GM19467 (cell line): ENCODE results near the gene MGLL.

Experiments used
- ATAC-seq: cut with Tn5 transposase; IDR thresholded peaks from one replicate; pipeline ENCODE4 v1.9.1; 2021; ENCODE audit warnings: mild to moderate bottlenecking, moderate library complexity; ENCODE audit not compliant: unreplicated experiment

Gene MGLL

GRCh38 chr3:127814325-127814781, 8.0 kb downstream of the MGLL start:
- ATAC-seq: no peak

- ATAC-seq: no peak
Measured at GRCh38 chr3:127812151-127812550, 10.2 kb downstream of the MGLL start.

DNA sequence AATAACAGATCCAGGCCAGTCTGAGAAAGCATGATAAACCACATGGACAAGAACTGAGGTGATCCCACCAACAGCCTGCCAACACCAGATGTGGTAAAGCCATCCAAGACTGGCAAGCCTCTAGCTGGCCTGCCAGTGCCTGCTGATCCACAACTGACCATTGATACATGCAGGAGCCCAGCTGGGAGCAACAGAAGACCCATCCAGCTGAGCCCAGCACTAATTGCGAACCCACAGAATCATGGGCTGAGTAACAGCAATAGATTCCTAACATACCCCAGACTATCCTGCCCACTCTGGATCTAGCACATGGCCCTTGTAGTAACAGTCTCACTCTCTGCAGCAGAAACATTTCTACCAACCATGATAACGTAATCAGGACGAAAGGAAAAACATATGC, 10.6 kb downstream of the MGLL start:
- ATAC-seq: no peak

DNA sequence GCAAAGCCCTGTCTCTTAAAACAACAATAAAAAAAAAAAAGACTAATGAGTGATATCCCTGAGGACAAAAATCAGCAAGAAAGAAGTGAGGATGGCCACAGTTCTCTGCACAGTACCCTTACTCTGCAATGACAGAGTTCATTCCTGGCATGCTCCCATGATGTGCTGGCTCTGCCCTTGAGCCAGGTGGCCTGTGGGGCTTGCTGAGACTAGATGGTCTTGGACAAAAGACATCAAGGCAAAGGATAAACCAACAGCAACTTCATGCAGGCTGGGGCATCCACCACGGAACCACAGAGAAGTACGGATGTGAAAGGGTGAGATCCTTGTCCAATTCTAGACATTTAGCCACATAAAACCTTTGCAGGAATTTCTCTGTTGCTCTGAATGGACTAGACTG, 12.7 kb downstream of the MGLL start:
- ATAC-seq: no peak

GRCh38 chr3:127809211-127809610, 13.1 kb downstream of the MGLL start:
- no peak for ATAC-seq

DNA sequence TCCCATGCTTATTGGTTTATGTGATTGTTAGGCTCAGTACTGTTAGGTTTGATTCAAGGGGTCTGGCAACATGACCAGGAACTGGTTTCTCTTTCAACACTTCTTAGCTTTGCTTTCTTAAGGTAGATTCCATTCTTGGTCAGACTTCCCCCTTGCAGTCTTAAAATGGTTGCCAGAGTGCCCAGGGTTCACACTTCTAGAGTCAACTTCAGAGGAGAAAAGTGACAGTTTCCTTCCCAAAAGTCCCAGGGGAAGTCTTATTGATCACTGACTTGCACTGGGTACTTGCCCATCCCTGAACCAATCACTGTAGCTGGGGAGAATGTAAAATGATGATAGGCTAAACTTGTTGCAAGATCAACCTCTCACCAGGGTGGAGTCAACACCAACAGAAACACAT, 14.1 kb downstream of the MGLL start:
- no peak for ATAC-seq

- no peak for ATAC-seq
Measured at GRCh38 chr3:127805026-127805753, 17.1 kb downstream of the MGLL start.

- ATAC-seq: no peak
Measured at GRCh38 chr3:127804141-127804540, 18.2 kb downstream of the MGLL start.

- no peak for ATAC-seq
Measured at GRCh38 chr3:127803619-127804018, 18.7 kb downstream of the MGLL start.

- no peak for ATAC-seq
Measured at GRCh38 chr3:127802606-127803005, 19.7 kb downstream of the MGLL start.

DNA sequence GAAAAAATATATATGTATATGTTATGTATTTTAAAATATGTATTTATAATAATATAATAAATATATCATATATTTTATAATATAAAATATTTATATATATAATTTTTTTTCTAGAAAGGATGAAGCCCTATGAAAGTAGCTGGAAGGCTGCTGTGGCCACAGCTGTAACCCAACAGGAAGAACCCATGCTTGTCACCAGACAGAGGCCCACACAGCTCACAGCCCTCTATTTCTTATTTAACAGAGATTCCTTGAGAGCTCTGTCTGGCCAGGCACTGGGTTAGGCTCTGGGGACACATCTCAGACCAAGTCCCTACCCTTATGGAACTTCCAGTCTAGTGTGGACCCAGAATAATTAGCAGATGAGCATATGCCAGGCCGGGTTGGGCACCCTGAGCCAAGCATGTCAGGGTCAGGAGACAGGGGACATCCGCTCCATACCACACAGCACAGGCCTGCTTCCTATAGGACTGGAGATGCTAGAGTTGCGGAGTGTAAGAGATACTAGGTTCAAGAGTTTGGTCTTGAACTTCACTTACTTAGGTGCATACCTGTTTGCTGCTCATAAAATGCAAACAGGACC, 20.5 kb downstream of the MGLL start:
- ATAC-seq: no peak

- no peak for ATAC-seq
Measured at GRCh38 chr3:127800508-127800907, 21.8 kb downstream of the MGLL start.

DNA sequence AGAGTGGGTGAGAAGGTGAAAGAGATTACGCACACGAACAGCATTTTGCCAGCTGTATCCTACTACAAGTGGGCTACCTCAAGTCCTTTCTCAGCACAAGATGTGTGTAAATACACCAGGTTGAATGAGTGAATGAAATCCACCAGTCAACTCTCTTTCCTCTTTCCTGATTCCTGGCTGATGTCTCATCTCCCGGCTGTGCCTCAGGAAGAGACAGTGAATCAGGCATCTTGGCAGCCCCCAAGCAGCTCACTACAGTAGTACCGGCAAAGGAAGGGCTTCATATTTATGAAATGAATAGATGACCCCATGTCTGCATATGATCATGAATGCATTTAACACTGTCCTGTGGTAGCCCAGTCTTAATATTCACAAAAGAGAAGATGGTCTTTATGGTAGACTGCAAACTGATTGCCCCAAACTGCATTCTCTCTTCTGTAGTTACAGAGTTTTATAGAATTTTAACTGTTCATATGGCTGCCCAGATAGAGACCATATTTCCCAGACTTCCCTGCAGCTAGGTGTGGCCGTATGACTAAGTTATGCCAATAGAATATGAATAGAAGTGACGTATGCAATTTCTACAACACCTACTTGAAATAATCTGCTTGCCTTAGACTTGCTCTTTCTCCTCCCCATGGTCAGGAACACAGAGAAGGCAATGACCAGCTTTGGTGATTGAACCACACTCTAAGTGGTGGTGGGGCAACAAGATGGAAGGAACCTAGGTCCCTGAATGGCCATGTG, 22.7 kb downstream of the MGLL start:
- ATAC-seq: no peak

DNA sequence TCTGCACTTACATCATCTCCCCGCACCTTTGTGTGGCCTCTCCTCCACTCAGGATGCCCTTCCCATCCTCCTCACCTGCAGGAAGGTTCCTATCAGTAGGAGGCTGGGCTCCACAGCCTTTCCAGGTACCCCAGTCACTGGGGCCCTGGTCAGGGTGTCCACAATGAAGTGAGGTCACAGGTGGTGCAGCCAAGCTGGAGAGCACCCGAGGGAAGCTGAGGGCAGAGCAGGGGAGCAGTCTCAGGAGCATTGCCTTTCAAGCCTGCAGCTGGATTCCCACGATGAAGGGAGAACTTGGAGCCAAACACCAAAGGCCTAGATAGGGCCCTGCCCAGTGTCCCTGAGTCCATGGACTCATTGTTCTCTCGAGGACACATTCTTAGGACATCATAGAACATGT, 23.6 kb downstream of the MGLL start:
- ATAC-seq: no peak

- ATAC-seq: no peak
Measured at GRCh38 chr3:127796831-127797150, 25.5 kb downstream of the MGLL start.

DNA sequence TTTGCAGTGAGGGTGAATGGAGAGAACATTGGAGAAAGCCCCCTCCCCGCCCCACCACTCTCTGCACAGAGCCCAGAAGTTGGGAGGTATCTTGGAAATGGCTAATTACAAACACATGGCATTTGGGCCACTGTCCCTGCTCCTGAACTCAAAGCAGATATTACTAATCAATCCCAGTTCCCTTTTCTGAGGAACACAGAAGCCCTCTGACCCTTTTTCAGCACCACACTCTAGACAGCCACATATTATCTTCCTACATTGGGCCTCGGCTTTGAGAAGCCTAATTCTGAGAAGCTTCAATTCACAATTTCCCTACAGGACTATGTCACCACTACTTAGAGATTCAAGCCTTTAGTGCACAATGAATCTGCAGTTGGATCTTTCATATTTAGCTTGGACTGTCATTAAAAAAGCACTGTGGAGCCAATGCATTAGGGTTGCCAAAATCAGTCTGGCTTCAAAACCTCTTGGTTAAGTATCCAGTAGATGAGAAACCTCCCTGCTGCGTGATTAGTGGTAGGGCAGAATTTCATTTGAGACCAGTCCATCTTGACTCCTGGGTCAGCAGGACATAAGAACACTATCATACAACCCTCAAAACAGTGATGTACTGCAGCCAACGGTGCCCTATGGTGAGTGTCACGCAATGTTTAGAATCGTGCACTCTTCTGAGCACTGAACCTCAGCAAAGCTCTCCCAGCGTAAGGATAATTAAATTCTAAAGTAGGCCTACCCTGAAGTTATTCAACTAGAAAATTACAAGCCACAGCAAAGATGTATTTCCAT, 26.1 kb downstream of the MGLL start:
- no peak for ATAC-seq

DNA sequence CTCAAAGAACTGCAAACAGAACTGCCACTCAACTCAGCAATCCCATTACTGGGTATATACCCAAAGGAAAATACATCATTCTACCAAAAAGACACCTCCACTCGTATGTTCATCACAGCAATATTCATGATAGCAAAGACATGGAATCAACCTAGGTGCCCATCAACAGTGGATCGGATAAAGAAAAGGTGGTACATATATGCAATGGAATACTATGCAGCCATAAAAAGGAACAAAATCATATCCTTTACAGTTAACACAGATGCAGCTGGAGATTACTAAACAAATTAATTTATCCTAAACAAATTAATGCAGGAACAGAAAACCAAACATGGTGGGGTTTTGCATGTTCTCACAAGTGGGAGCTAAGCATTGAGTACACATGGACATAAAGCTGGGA, 27.3 kb downstream of the MGLL start:
- no peak for ATAC-seq

- no peak for ATAC-seq
Measured at GRCh38 chr3:127794402-127794801, 27.9 kb downstream of the MGLL start.

DNA sequence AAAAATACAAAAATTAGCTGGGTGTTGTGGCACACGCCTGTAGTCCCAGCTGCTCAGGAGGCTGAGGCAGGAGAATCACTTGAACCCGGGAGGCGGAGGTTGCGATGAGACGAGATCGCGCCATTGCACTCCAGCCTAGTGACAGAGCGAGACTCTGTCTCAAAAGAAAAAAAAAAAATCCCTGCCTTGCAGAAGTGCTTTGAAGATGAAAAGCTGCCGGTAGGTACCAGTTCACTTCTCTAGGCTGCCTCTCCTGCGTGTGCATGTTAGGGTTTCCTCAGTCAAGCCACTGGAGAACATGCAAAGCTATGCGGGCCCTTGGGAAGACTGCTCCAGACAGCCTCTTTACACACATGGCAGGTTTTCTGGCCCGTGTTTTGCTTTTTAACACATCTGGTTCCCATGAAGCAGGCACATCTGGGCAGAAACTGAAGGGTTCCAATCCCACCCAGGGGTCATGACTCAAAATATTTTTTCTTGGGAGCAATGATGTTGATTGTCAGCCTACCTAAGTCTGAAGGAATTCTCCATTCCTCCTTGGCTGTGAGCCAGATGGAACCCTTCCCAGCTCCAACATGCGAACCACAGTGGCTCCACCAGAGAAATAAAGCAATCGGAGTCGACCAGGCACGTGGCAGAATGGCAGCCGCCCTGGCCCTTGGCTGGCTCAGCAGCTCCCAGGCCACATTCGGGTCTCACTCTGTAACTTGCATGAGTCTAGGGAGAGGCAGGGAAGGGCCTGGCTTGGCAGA, 29.6 kb downstream of the MGLL start:
- no peak for ATAC-seq

DNA sequence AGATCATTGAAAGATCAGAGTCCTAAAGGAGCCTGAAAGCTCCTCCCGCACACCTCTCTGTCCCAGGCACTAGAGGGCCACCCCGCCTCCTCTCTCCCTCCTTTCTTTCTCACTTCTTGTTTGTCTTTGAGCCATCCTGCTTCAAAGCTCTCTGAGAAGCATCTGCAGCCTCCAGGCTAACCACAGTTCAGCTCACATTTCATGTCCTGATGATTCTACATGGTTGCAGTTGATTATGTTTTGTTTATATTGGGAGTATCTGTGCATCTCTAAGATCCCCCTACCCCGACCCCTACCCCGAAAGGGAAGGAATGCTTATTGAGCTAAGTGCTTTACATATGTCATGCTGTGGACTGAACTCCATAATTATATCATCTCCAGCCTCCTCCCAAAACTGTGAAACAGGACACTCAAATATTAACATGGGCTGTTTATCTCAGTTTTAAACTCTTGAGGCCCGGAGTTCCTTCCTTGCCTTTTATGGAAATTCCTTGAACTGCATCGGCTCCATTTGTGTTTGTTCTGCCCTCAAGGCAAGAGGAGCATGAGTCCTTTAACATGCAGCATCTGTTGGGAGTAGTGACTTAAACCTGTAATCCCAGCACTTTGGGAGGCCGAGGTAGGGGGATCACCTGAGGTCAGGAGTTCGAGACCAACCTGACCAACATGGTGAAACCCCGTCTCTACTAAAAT, 30.9 kb downstream of the MGLL start:
- ATAC-seq: peak; percentile 82
